OCI-LY1 (cell line): ENCODE data around the gene SH3RF3.

Experiments used
- H2AFZ ChIP-seq: fragments of 200-600 bp; sonication (generic), shearing (Covaris generic); 2 replicates; pipeline ENCODE4 v1.6.0; 2014; ENCODE audit warnings: antibody characterized with exemption, mild to moderate bottlenecking, low read length
- H3F3A ChIP-seq: fragments of 200-600 bp; sonication (generic), shearing (Covaris generic); 2 replicates; pipeline ENCODE4 v1.6.0; 2014; ENCODE audit warnings: mild to moderate bottlenecking, antibody characterized with exemption, low read length, moderate library complexity; ENCODE audit not compliant: insufficient read depth
- H3K27ac ChIP-seq: fragments of 200-600 bp; sonication (generic); 2 replicates; pipeline ENCODE4 v1.5.1; 2014; ENCODE audit warnings: low read length, mixed run types, mild to moderate bottlenecking, low read depth; ENCODE audit not compliant: poor library complexity, severe bottlenecking
- H3K27me3 ChIP-seq: fragments of 200-600 bp; sonication (generic); 2 replicates; pipeline ENCODE4 v1.6.0; 2014; ENCODE audit warnings: antibody characterized with exemption, mild to moderate bottlenecking, low read length, moderate library complexity; ENCODE audit not compliant: insufficient read depth
- H3K36me3 ChIP-seq: fragments of 200-600 bp; sonication (generic); 2 replicates; pipeline ENCODE4 v1.6.1; 2014; ENCODE audit warnings: mild to moderate bottlenecking, antibody characterized with exemption, low read length, moderate library complexity, mixed read lengths; ENCODE audit not compliant: insufficient read depth
- H3K4me1 ChIP-seq: fragments of 200-600 bp; sonication (generic); 2 replicates; pipeline ENCODE4 v1.5.1; 2014; ENCODE audit warnings: mild to moderate bottlenecking, low read length, moderate library complexity; ENCODE audit not compliant: insufficient read depth, severe bottlenecking
- H3K4me2 ChIP-seq: fragments of 200-600 bp; sonication (generic), shearing (Covaris generic); 2 replicates; pipeline ENCODE4 v1.6.1; 2014; ENCODE audit warnings: low read length
- H3K4me3 ChIP-seq: fragments of 200-600 bp; sonication (generic); 2 replicates; pipeline ENCODE4 v1.5.1; 2014; ENCODE audit warnings: low read length, low read depth, mild to moderate bottlenecking, mixed read lengths; ENCODE audit not compliant: poor library complexity, severe bottlenecking
- H3K79me2 ChIP-seq: fragments of 200-600 bp; shearing (Covaris generic); 2 replicates; pipeline ENCODE4 v1.6.1; 2016; ENCODE audit warnings: mixed run types, low read length, mixed read lengths; ENCODE audit not compliant: insufficient read depth
- H3K9ac ChIP-seq: fragments of 200-600 bp; sonication (generic), shearing (Covaris generic); 2 replicates; pipeline ENCODE4 v1.6.1; 2014; ENCODE audit warnings: mild to moderate bottlenecking, low read length, mixed read lengths
- H3K9me2 ChIP-seq: fragments of 200-600 bp; sonication (generic), shearing (Covaris generic); 2 replicates; pipeline ENCODE4 v1.6.1; 2014; ENCODE audit warnings: low read depth, mild to moderate bottlenecking, low read length, mixed read lengths
- H3K9me3 ChIP-seq: fragments of 200-600 bp; shearing (Covaris generic); 2 replicates; pipeline ENCODE4 v1.6.1; 2014; ENCODE audit warnings: low read length, mixed read lengths
- H4K20me1 ChIP-seq: fragments of 200-600 bp; sonication (generic), shearing (Covaris generic); 2 replicates; pipeline ENCODE4 v1.6.0; 2016; ENCODE audit warnings: mild to moderate bottlenecking, low read length; ENCODE audit not compliant: insufficient read depth
- CTCF ChIP-seq: fragments of 200-600 bp; sonication (generic), shearing (Covaris generic); IDR thresholded peaks from 2 replicates; pipeline ENCODE4 v1.5.1; 2017; ENCODE audit warnings: mild to moderate bottlenecking, antibody characterized with exemption, low read length, moderate library complexity, mixed read lengths
- EZH2 ChIP-seq: fragments of 200-600 bp; sonication (generic), shearing (Covaris generic); IDR thresholded peaks from 2 replicates; pipeline ENCODE4 v1.8.0; 2017; ENCODE audit warnings: borderline replicate concordance, mixed run types, mild to moderate bottlenecking, antibody characterized with exemption, low read length, moderate library complexity, mixed read lengths

SH3RF3 gene

GRCh38 chr2:109494351-109494750 lies 365.3 kb downstream of the SH3RF3 start:
- H3K27ac ChIP-seq = no peak overlapping the region
- TF ChIP-seq EZH2 = no peak
- no peak for TF ChIP-seq CTCF
- no peaks in the 10 kb centered on the region for H4K20me1 ChIP-seq
- no peaks in the 10 kb centered on the region for H3K79me2 ChIP-seq
- no peaks in the 10 kb centered on the region for H3K9me3 ChIP-seq
- H3K9ac ChIP-seq = no peak overlapping the region
- H3K27me3 ChIP-seq = no peaks in the 10 kb centered on the region
- H3K4me1 ChIP-seq = no peaks in the 10 kb centered on the region
- H3K36me3 ChIP-seq = no peaks in the 10 kb centered on the region
- H3K9me2 ChIP-seq = no peaks in the 10 kb centered on the region
- no peaks in the 10 kb centered on the region for H3F3A ChIP-seq
- H3K4me2 ChIP-seq = no peak overlapping the region
- H2AFZ ChIP-seq = no peak overlapping the region
- no peak overlapping the region for H3K4me3 ChIP-seq

GRCh38 chr2:109497463-109497862 lies 368.5 kb downstream of the SH3RF3 start:
- H3K4me1 ChIP-seq = no peaks in the 10 kb centered on the region
- no peaks in the 10 kb centered on the region for H3K9me3 ChIP-seq
- H4K20me1 ChIP-seq = no peaks in the 10 kb centered on the region
- no peaks in the 10 kb centered on the region for H3K36me3 ChIP-seq
- no peaks in the 10 kb centered on the region for H3K27me3 ChIP-seq
- H3K9me2 ChIP-seq = no peaks in the 10 kb centered on the region
- no peak for TF ChIP-seq EZH2
- TF ChIP-seq CTCF = no peak
- no peak overlapping the region for H3K4me2 ChIP-seq
- no peak overlapping the region for H3K27ac ChIP-seq
- no peak overlapping the region for H3K4me3 ChIP-seq
- H3K9ac ChIP-seq = no peak overlapping the region
- no peaks in the 10 kb centered on the region for H3K79me2 ChIP-seq
- H2AFZ ChIP-seq = no peak overlapping the region
- H3F3A ChIP-seq = no peaks in the 10 kb centered on the region

GRCh38 chr2:109497911-109498870 lies 369.2 kb downstream of the SH3RF3 start:
- H3K4me1 ChIP-seq = no peaks in the 10 kb centered on the region
- H3K4me2 ChIP-seq = no peak overlapping the region
- no peaks in the 10 kb centered on the region for H3K9me2 ChIP-seq
- H3F3A ChIP-seq = no peaks in the 10 kb centered on the region
- no peak overlapping the region for H3K4me3 ChIP-seq
- no peaks in the 10 kb centered on the region for H4K20me1 ChIP-seq
- H3K9me3 ChIP-seq = no peaks in the 10 kb centered on the region
- no peaks in the 10 kb centered on the region for H3K27me3 ChIP-seq
- no peak overlapping the region for H3K27ac ChIP-seq
- no peak overlapping the region for H3K9ac ChIP-seq
- H2AFZ ChIP-seq = no peak overlapping the region
- TF ChIP-seq EZH2 = no peak
- no peak for TF ChIP-seq CTCF
- no peaks in the 10 kb centered on the region for H3K79me2 ChIP-seq
- no peaks in the 10 kb centered on the region for H3K36me3 ChIP-seq
